HEK293 (cell line): ENCODE results near the gene CHRM4.

Experiments
- CTCF ChIA-PET: fragments of 350-600 bp; formaldehyde crosslinking; extraction: SDS; loops from one replicate; lab custom pipeline; 2021; ENCODE audit warnings: antibody characterized with exemption; lab: Yijun Ruan, JAX
- POLR2A ChIA-PET: fragments of 300-600 bp; formaldehyde crosslinking; extraction: SDS; loops from one replicate; lab custom pipeline; 2020; ENCODE audit warnings: antibody characterized with exemption, inconsistent platforms; lab: Yijun Ruan, JAX
- H3K27ac ChIP-seq: fragments of 200-500 bp; sonication (Bioruptor generic); 2 replicates; pipeline ENCODE4 v1.5.1; 2014; ENCODE audit warnings: low read depth, low read length, control low read depth, inconsistent platforms; ENCODE audit errors: extremely low read depth
- H3K36me3 ChIP-seq, 2 experiments: fragments of 200-500 bp in 1 of 2; sonication (Bioruptor generic) in 1 of 2; 1 replicate in 1 of 2; 2 replicates in 1 of 2; pipeline ENCODE4 v1.5.1; 2014 to 2017; ENCODE audit warnings: inconsistent platforms in 2 of 2, low read length in 2 of 2; ENCODE audit not compliant: control insufficient read depth in 2 of 2, insufficient read depth in 1 of 2
- H3K4me1 ChIP-seq: fragments of 200-500 bp; sonication (Bioruptor generic); 2 replicates; pipeline ENCODE4 v1.5.1; 2014; ENCODE audit warnings: mild to moderate bottlenecking, low read length, inconsistent platforms; ENCODE audit not compliant: control insufficient read depth, insufficient read depth
- H3K4me3 ChIP-seq: 2 replicates; pipeline ENCODE4 v1.5.1; 2011; ENCODE audit warnings: low read depth, mild to moderate bottlenecking, control low read depth, low read length, moderate library complexity
- H3K9me3 ChIP-seq: fragments of 200-500 bp; sonication (Bioruptor generic); 2 replicates; pipeline ENCODE4 v1.5.1; 2014; ENCODE audit warnings: low read depth, low read length, inconsistent platforms; ENCODE audit not compliant: control insufficient read depth, insufficient read depth
- CTCF ChIP-seq: fragments of 450-650 bp; formaldehyde crosslinking; IDR thresholded peaks from 2 replicates; pipeline ENCODE4 v1.5.1; 2016; ENCODE audit warnings: missing biosample characterization, missing genetic modification characterization
- GLIS1 ChIP-seq: fragments of 450-650 bp; formaldehyde crosslinking; IDR thresholded peaks from 2 replicates; pipeline ENCODE4 v1.5.1; 2016; ENCODE audit warnings: missing biosample characterization, missing genetic modification characterization
- GLIS2 ChIP-seq: fragments of 450-650 bp; formaldehyde crosslinking; IDR thresholded peaks from 2 replicates; pipeline ENCODE4 v1.5.1; 2016; ENCODE audit warnings: missing biosample characterization, missing genetic modification characterization
- ZFP3 ChIP-seq: fragments of 450-650 bp; formaldehyde crosslinking; IDR thresholded peaks from 2 replicates; pipeline ENCODE4 v1.5.1; 2016; ENCODE audit warnings: low read depth, missing biosample characterization, missing genetic modification characterization
- ZFP37 ChIP-seq: fragments of 450-650 bp; formaldehyde crosslinking; IDR thresholded peaks from 2 replicates; pipeline ENCODE4 v1.5.1; 2016; ENCODE audit warnings: missing biosample characterization, missing genetic modification characterization
- ZFP41 ChIP-seq: fragments of 450-650 bp; formaldehyde crosslinking; IDR thresholded peaks from 2 replicates; pipeline ENCODE4 v1.5.1; 2016; ENCODE audit warnings: missing biosample characterization, missing genetic modification characterization, borderline replicate concordance
- ZIC2 ChIP-seq: fragments of 450-650 bp; formaldehyde crosslinking; IDR thresholded peaks from 2 replicates; pipeline ENCODE4 v1.5.1; 2016; ENCODE audit warnings: missing biosample characterization, missing genetic modification characterization
- ZNF221 ChIP-seq: fragments of 450-650 bp; formaldehyde crosslinking; IDR thresholded peaks from 2 replicates; pipeline ENCODE4 v1.5.1; 2017; ENCODE audit warnings: missing biosample characterization, missing genetic modification characterization, borderline replicate concordance
- ZNF239 ChIP-seq: fragments of 450-650 bp; formaldehyde crosslinking; IDR thresholded peaks from 2 replicates; pipeline ENCODE4 v1.5.1; 2016; ENCODE audit warnings: missing biosample characterization, missing genetic modification characterization
- ZNF341 ChIP-seq: fragments of 450-650 bp; formaldehyde crosslinking; IDR thresholded peaks from 2 replicates; pipeline ENCODE4; 2016; ENCODE audit warnings: low read depth, missing biosample characterization, missing genetic modification characterization
- ZNF398 ChIP-seq: fragments of 450-650 bp; formaldehyde crosslinking; IDR thresholded peaks from 2 replicates; pipeline ENCODE4 v1.5.1; 2017; ENCODE audit warnings: missing biosample characterization, missing genetic modification characterization
- ZNF473 ChIP-seq: fragments of 450-650 bp; formaldehyde crosslinking; IDR thresholded peaks from 2 replicates; pipeline ENCODE4 v1.5.1; 2017; ENCODE audit warnings: missing biosample characterization, missing genetic modification characterization
- ZNF513 ChIP-seq: fragments of 450-650 bp; IDR thresholded peaks from 2 replicates; pipeline ENCODE4 v1.5.1; 2018; ENCODE audit warnings: missing biosample characterization, missing genetic modification characterization
- ZNF654 ChIP-seq: fragments of 450-650 bp; formaldehyde crosslinking; IDR thresholded peaks from 2 replicates; pipeline ENCODE4 v1.5.1; 2016; ENCODE audit warnings: low read depth, missing biosample characterization, missing genetic modification characterization
- ZNF670 ChIP-seq: fragments of 450-650 bp; formaldehyde crosslinking; IDR thresholded peaks from 2 replicates; pipeline ENCODE4 v1.5.1; 2016; ENCODE audit warnings: missing biosample characterization, missing genetic modification characterization, low read depth

The CHRM4 gene

GRCh38 chr11:46414466-46414796 lies 22.9 kb upstream of the CHRM4 start (continued):
- no peak for TF ChIP-seq ZFP41
- TF ChIP-seq GLIS1, result peak; percentile 77
- no peak for TF ChIP-seq ZFP37
- no peak for TF ChIP-seq ZNF670 (tag by site-specific recombination)
- peak; percentile 38; the same call in 1 of the 2 replicates for TF ChIP-seq ZNF341 (tag by site-specific recombination)
- no peak for TF ChIP-seq ZNF221 (tag by site-specific recombination)
- peak; percentile 84 for TF ChIP-seq ZNF398 (tag by site-specific recombination)
- no peak for TF ChIP-seq ZNF513 (tag by site-specific recombination)
- TF ChIP-seq GLIS2 (tag by site-specific recombination), result no peak

- ChIA-PET CTCF (interaction anchor here (0.5 to 0.7 kb wide), 5 partner anchors 22 to 199 kb away, joined by 3 to 5 read pairs (median 3); no protein-coding TSS in a partner anchor), POLR2A (no interaction called here)
- TF ChIP-seq ZNF473 (tag by site-specific recombination), result no peak
- TF ChIP-seq ZIC2 (tag by site-specific recombination), result 0 out of 2 replicates have a peak, but pooled peaks have one; percentile 12
- TF ChIP-seq GLIS1, result peak; percentile 53
- no peak for TF ChIP-seq ZFP3 (tag by site-specific recombination)
- TF ChIP-seq ZNF670 (tag by site-specific recombination), result no peak
- no peak overlapping the region for H3K27ac ChIP-seq
- peaks cover 0 to 65% of the 10 kb centered on the region in 2 experiments; a peak in 1 of 3 replicates for H3K36me3 ChIP-seq
- peaks cover 3% of the 10 kb centered on the region; the same call in 1 of the 2 replicates for H3K4me1 ChIP-seq
- no peak overlapping the region for H3K4me3 ChIP-seq
- no peaks in the 10 kb centered on the region for H3K9me3 ChIP-seq
These were observed 22.3 kb upstream of the CHRM4 start for GRCh38 chr11:46413760-46414465.

- Histone ChIP-seq H3K4me3 (no peak overlapping the region), H3K36me3 (peaks cover 0 to 59% of the 10 kb centered on the region in 2 experiments; a peak in 2 of 3 replicates), H3K4me1 (peaks cover 3% of the 10 kb centered on the region; the same call in 1 of the 2 replicates), H3K9me3 (no peaks in the 10 kb centered on the region), H3K27ac (no peak overlapping the region)
- CTCF ChIA-PET, result interaction anchor here (0.6 to 1.3 kb wide), 4 partner anchors 8 to 126 kb away, joined by 3 to 4 read pairs (median 3); no protein-coding TSS in a partner anchor
- POLR2A ChIA-PET, result no interaction called here
- TF ChIP-seq ZNF654 (tag by site-specific recombination) (peak; percentile 21; the same call in 1 of the 2 replicates), CTCF (0 out of 2 replicates have a peak, but pooled peaks have one; percentile 18), ZNF239 (tag by site-specific recombination) (no peak)
These were observed 18.4 kb upstream of the CHRM4 start for GRCh38 chr11:46410021-46410420.
